ENCODE results near the gene RPS10. TPM values are rescaled to one million over a fixed set of nuclear protein-coding genes. Genes with fewer than 3 reads are reported as not detected.

The RPS10 gene
- total and polyA plus RNA-seq, 2 experiments from 2014 or later: 518 to 1,824 TPM

GRCh38 chr6:34439442-34439841 lies 13.6 kb upstream of the RPS10 start:
- Histone ChIP-seq H3K9me2 (replicated peaks; ENCODE audit: insufficient read depth) (no peaks in the 10 kb centered on the region), H3K27me3 (no peaks in the 10 kb centered on the region), H3K4me2 (no peak overlapping the region), H3K4me3 (no peak overlapping the region), H3K9me3 (ENCODE audit: low read depth) (no peaks in the 10 kb centered on the region), H2AFZ (no peak overlapping the region), H3K4me1 (ENCODE audit: insufficient read depth) (no peaks in the 10 kb centered on the region), H3K79me2 (no peaks in the 10 kb centered on the region), H4K20me1 (ENCODE audit: insufficient read depth, poor library complexity, severe bottlenecking) (no peaks in the 10 kb centered on the region), H3K27ac (no peak overlapping the region), H3K36me3 (replicated peaks; ENCODE audit: insufficient read depth, low read depth) (no peaks in the 10 kb centered on the region)
- no peak for TF ChIP-seq CTCF (IDR thresholded peaks at IDR 0.05; ENCODE audit: poor library complexity)
- no peak for TF ChIP-seq EZH2phosphoT487 (IDR thresholded peaks at IDR 0.05; ENCODE audit: low read depth, severe bottlenecking, unreplicated experiment)
- TF ChIP-seq EZH2 (IDR thresholded peaks at IDR 0.05; ENCODE audit: borderline replicate concordance): no peak
- DNase-seq (ENCODE audit: low spot score): no peak
- WGBS (ENCODE audit: low lambda C conversion rate, missing lambda C conversion rate): 100% methylated on average over 1 of the region's 3 CpGs

GRCh38 chr6:34438705-34439104 lies 12.8 kb upstream of the RPS10 start:
- 76% methylated on average over 4 of the region's 4 CpGs for WGBS (ENCODE audit: low lambda C conversion rate, missing lambda C conversion rate)
- Histone ChIP-seq H3K4me1 (ENCODE audit: insufficient read depth) (no peaks in the 10 kb centered on the region), H3K27me3 (no peaks in the 10 kb centered on the region), H4K20me1 (ENCODE audit: insufficient read depth, poor library complexity, severe bottlenecking) (no peaks in the 10 kb centered on the region), H3K4me3 (no peak overlapping the region), H3K9me2 (replicated peaks; ENCODE audit: insufficient read depth) (no peaks in the 10 kb centered on the region), H3K27ac (no peak overlapping the region), H2AFZ (no peak overlapping the region), H3K9me3 (ENCODE audit: low read depth) (no peaks in the 10 kb centered on the region), H3K36me3 (replicated peaks; ENCODE audit: insufficient read depth, low read depth) (no peaks in the 10 kb centered on the region), H3K4me2 (no peak overlapping the region), H3K79me2 (no peaks in the 10 kb centered on the region)
- no peak for DNase-seq (ENCODE audit: low spot score)
- no peak for TF ChIP-seq CTCF (IDR thresholded peaks at IDR 0.05; ENCODE audit: poor library complexity)

- Histone ChIP-seq H3K79me2 (no peaks in the 10 kb centered on the region), H3K9me2 (replicated peaks; ENCODE audit: insufficient read depth) (no peaks in the 10 kb centered on the region), H3K4me3 (no peak overlapping the region), H3K36me3 (replicated peaks; ENCODE audit: insufficient read depth, low read depth) (no peaks in the 10 kb centered on the region), H3K4me2 (no peak overlapping the region), H3K4me1 (ENCODE audit: insufficient read depth) (no peaks in the 10 kb centered on the region), H4K20me1 (ENCODE audit: insufficient read depth, poor library complexity, severe bottlenecking) (no peaks in the 10 kb centered on the region), H3K9me3 (ENCODE audit: low read depth) (no peaks in the 10 kb centered on the region), H2AFZ (no peak overlapping the region), H3K27ac (no peak overlapping the region), H3K27me3 (no peaks in the 10 kb centered on the region)
- 66% methylated on average over 1 of the region's 1 CpG for WGBS (ENCODE audit: low lambda C conversion rate, missing lambda C conversion rate)
- TF ChIP-seq CTCF (IDR thresholded peaks at IDR 0.05; ENCODE audit: poor library complexity): no peak
- no peak for TF ChIP-seq EZH2 (IDR thresholded peaks at IDR 0.05; ENCODE audit: borderline replicate concordance)
- DNase-seq (ENCODE audit: low spot score): no peak
These were observed 11.7 kb upstream of the RPS10 start for GRCh38 chr6:34437644-34437970.
